Posterior cingulate gyrus (tissue), 11 donors: ENCODE results near the gene AADACL3.
"Not testable (repeated sequence)": the region's sequence is repeated elsewhere in the genome, so short reads cannot be mapped to it uniquely, and the experiment has no call there.

Source experiments
- DNase-seq, 10 donors: peaks; one replicate each; pipeline versions ENCODE4 v3.0.0 to v3.0.0-alpha.2; 2020 to 2021; ENCODE audit warnings: mixed read lengths in 3 of 10
- intact Hi-C: fragments of 100-400 bp; cut with DNase I; formaldehyde crosslinking; loops from one replicate; pipeline ENCODE4 v1.15.1; 2023

Gene AADACL3

DNA sequence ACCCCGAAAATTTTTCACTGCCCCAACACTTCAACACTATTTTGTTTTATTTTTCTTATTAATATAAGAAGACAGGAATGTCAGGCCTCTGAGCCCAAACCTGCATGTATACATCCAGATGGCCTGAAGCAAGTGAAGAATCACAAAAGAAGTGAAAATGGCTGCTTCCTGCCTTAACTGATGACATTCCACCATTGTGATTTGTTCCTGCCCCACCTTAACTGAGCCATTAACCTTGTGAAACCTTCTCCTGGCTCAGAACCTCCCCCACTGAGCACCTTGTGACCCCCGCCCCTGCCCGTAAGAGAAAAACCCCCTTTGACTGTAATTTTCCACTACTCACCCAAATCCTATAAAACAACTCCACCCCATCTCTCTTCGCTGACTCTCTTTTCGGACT lies 2.3 kb upstream of the AADACL3 start:
- DNase-seq, intact Hi-C loops: not testable (repeated sequence)

DNA sequence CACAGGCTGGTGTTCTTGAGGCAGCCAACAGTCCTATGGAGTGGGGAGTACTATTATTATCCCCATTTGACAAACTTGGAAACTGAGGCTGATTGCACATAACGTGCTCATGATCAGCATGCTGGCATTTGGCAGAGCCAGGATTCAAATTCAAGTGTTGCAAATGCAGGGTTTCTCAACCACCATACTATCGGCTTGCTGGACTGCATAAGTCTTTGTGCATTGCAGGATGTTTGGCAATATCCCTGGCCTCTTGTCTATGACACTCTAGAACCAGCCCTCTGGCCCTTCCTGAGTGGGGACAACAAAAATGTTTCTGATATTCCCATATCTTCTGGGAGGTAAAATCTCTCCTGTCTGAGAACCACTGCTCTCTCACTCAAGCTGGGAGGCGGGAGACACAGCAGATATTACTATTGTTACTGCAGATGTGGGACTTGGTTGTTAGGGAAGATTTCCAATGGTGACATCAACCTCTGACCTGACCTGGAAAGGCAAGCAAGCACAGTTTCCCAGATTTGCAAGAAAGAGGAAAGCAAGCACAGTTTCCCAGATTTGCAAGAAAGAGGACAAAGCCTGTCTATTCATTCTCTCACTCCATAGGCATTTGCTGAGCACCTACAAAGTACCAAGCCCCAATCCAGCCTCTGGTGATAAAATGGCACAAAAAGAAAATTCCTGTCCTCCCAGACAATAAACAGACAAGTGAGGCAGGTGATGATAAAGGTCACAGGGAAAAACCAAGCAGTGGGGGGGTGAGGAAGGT lies 1.0 kb upstream of the AADACL3 start:
- intact Hi-C loops: no loop called here
- DNase-seq: no peak

DNA sequence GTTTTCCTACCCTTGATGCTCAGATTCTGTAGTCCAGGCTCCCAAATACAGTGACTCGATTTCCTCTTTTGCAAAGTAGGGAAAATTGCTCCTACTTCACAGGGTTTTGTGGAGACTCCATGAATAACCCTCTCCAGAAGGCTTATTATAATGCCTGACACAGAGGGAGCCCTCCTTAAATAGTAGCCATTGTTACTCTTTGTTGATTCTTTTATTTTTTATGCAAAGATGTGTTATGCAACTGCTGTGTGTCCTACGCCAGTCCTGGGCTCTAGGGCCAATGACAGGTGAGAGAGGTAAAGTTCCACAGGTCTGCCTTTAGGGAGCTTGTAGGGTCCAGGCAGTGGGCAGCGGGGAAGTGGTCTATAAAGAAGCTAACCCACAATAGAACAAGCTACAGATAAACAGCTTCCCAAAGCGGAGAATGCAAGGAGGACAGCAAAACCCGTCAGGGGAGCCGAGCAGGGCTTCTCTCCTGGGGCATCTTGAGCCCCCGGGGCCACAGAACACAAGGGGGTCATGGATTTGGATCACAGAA lies 1.5 kb downstream of the AADACL3 start:
- intact Hi-C loops: no loop called here

DNA sequence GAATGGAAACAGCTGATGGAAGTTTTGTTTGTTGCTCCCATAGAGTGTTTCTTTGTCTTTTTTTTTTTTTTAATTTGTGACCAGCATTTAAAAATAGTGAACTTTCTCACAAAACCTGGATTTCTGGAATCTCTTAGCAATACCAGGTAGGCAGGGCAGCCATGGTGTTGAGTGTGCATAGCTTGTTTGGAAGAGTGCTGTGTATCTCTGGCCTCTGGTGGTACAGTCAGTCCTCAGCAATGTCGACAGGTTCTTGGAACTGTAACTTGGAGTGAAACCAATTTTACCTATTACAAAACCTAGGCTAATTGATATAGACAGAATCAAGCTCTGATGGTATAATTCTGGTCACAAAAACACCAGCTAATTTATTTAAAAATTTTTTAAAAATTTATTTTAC lies 6.7 kb downstream of the AADACL3 start:
- intact Hi-C loops: no loop called here
- no peak for DNase-seq

More for the DNA sequence above, 1.5 kb downstream of the AADACL3 start:
- no peak for DNase-seq

DNA sequence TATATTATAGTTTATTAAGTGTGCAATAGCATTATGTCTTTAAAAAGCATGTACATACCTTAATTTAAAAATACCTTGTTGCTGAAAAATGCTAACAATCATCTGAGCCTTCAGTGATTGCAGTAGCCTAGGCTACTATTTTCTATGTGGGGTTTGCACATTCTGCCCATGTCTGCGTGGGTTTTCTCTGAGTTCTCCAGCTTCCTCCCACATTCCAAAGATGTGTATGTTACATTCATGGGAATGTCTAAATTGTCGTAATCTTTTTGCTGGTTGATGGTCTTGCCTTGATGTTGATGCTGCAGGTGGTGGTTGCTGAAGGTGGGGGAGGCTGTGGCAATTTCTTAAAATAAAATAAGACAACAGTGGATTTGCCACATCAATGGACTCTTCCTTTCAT lies 12.5 kb downstream of the AADACL3 start:
- no peak for DNase-seq
- intact Hi-C loops: no loop called here

DNA sequence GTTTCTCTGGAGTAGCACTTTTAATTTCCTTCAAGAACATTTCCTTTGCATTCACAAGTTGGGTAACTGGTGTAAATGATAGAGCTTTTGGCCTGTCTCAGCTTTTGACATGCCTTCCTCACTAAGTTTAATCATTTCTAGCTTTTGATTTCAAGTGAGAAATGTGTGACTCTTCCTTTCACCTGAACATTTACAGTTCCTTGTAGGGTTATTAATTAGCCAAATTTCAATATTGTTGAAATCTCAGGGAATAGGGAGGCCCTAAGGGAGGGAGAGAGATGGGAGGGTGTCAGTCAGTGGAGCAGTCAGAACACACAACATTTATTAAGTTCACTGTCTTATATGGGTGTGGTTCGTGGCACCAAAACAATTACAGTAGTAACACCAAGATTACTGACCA lies 14.2 kb downstream of the AADACL3 start:
- DNase-seq: no peak
- intact Hi-C loops: no loop called here

DNA sequence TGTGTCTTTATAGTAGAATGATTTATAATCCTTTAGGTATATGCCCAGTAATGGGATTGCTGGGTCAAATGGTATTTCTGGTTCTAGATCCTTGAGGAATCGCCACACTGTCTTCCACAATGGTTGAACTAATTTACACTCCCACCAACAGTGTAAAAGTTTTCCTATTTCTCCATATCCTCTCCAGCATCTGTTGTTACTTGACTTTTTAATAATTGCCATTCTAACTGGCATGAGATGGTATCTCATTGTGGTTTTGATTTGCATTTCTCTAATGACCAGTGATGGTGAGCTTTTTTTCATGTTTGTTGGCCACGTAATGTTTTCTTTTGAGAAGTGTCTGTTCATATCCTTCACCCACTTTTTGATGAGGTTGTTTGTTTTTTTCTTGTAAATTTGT lies 15.2 kb downstream of the AADACL3 start:
- DNase-seq, intact Hi-C loops: not testable (repeated sequence)

DNA sequence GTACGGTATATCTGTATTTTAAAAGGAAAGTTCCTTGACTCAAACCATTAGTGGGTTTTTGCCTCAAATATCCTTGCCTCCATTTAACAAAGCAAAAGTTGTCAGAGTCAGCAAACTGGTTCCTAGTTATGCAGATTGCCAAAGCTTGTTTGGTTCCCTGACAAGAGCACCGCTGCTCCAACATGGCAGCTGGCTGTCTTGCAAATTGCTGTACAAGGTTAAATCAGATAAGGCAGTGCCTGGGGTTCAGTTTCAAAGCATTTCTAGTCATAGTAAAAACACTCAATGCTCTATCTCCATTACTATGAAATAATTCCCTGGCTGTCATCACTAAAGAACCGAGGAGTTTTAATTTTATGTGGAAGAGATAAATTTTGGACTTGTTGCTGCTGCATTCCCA lies 18.7 kb downstream of the AADACL3 start:
- no peak for DNase-seq
- intact Hi-C loops: no loop called here

DNA sequence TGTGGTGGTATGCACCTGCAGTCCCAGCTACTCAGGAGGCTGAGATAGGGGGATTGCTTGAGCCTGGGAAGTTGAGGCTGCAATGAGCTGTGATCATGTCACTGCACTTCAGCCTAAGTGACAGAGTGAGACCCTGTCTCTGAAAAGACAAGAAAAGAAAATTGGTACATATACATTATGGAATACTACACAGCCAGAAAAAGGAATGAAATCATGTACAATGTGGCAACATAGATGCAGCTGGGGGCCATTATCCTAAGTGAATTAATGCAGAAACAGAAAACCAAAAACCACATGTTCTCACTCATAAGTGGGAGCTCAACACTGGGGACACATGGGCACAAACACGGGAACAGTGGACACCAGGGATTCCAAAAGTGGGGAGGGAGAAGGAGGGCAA lies 23.0 kb downstream of the AADACL3 start:
- no peak for DNase-seq
- intact Hi-C loops: no loop called here

DNA sequence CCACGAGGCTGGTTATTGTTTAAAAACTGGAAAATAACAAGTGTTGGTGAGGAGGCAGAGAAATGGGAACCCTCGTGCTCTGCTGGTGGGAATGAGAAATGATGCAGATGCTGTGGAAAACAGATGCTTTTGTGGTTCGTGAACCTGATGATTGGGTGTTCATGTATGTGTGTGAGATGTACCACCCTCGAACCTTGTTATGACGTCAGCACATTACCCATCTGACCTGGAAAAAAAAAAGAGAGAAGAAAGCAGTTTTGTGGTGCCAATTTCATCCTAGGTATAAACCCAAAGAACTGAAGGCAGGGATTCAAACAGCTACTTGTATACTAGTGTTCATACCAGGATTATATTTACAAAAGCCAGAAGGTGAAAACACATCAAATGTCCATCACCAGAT lies 23.7 kb downstream of the AADACL3 start:
- DNase-seq: no peak
- intact Hi-C loops: no loop called here

DNA sequence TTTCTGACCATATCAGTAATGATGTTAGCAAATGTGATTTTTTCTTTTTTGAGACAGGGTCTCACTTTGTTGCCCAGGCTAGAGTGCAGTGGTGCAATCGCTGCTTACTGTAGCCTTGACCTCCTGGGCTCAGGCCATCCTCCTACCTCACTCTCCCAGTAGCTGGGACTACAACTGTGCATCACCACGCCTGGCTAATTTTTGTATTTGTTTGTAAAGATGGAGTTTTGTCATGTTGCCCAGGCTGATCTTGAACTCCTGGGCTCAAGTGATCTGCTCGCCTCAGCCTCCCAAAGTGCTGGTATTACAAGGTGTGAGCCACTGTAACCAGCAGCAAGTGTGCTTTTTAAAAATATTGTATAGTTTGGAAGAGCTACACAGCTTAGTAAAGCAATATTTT lies 26.0 kb downstream of the AADACL3 start:
- intact Hi-C loops: no loop called here
- no peak for DNase-seq

DNA sequence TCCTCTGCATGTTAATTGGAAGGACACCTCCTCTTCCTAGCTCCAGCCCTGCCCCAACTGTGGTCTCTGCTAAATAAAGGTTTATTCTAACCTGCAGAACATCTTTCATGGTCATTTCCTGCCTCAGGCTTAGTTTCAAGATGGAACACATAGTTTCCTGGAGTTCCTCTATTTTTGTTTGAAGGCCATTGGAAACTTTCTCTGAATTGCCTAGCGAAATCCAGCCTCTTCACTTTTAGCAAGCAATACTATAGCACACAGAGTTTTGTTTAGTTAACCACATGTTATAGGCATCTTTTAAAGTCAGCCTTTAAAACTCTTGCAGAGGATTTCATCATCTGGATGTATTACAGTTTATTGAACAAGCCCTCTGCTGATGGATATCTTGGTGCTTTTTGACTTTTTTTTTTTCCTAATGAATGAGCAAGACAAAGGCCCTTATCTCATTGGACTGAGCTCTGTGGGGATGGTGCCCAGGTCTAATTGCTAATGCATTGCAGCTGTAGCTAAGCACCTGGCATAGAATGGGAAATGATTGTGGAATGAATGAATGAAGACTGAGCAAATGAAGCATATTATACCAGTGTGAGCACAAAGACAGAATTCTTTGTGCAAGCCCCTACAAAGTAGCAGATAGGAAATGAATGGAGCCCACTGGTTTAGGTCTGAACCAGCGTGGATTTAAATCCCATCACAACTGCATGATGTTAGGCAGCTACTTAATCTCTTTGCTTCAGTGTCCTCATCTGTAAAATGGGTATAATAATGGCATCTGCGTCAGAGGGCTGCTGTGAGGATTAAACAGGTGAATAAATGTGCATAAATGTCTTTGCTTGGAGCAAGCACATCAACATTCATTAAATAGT lies 29.4 kb downstream of the AADACL3 start:
- intact Hi-C loops: no loop called here
- DNase-seq: no peak

DNA sequence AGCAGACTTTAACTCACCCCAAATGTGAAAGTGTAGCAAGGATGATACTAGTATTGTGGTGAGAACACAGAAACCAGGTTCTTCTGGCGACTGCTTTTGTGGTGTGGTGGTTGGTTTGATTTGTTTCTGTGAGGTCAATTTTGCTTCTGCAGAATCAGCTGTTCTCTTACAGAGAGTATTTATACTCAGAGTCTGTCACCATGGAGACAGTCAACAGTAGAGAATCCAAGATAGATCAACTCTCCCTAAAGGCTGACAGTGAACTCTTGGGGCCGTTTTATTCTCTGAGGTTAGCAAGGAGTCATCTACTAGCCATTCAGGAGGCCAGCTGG lies 30.0 kb downstream of the AADACL3 start, which contains the start of gene CFAP107:
Gene CFAP107, plus strand, starts transcription at position 209 of the 332 bp plus-strand sequence. CDS start 231 bp downstream, outside the sequence.
- intact Hi-C loops: no loop called here
- no peak for DNase-seq

DNA sequence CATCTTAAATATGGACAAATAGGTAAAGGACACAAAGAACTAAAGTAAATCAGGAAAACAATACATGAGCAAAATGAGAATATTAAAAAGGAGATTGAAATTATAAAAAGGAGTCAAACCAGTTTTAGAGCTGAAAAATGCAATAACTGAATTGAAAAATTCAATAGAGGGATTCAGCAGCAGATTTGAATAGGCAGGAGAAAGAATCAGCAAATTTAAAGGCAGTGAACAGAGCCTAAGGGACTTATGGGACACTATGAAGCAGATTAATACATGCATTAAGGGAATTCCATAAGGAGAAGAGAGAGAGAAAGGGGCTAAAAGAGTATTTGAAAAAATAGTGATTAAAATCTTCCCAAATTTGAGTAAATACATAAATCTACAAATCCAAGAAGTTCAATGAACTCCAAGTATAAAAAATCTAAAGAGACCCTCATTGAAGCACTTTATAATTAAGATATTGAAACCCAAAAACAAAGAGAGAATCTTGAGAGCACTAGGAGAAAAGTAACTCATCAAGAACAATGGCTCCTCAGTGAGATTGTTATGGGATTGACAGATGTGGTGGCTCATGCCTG lies 33.0 kb downstream of the AADACL3 start:
- DNase-seq: no peak
- intact Hi-C loops: no loop called here

DNA sequence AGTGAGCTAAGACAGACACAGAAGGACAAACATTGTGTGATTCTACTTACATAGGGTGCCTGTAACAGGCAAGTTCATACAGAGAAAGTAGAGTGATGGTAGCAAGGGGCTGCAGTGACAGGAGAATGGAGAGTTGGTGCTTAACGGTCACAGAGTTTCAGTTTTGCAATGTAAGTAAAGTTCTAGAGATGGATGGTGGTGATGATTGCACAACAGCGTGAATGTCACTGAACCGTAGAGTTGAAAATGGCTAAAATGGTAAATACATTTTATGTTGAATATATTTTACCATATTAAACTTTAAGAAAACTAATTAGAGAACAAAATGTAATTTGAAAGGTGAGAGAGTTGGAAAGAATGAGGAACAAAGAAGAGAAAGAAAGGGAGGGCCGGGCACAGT lies 38.8 kb downstream of the AADACL3 start:
- no peak for DNase-seq
- intact Hi-C loops: no loop called here

DNA sequence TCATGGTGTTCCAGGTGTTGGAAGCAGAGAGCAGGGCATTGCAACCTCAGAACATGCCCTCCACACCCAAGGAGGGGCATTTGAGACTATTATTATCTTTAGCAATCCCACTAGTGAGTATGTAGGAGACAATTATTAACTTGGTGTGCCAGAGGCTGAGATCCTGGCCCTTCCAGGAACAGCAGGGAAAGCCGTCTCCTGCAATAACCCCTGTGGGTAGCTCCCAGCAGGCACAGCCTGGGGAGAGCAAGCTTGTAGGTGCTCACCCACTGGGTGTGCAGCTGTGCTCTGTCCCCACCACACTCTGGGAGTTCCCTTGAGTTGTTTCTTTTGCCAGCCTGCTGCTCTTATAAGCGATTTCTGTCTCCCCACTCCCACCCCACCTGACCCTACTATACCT lies 40.4 kb downstream of the AADACL3 start:
- intact Hi-C loops: no loop called here
- no peak for DNase-seq

DNA sequence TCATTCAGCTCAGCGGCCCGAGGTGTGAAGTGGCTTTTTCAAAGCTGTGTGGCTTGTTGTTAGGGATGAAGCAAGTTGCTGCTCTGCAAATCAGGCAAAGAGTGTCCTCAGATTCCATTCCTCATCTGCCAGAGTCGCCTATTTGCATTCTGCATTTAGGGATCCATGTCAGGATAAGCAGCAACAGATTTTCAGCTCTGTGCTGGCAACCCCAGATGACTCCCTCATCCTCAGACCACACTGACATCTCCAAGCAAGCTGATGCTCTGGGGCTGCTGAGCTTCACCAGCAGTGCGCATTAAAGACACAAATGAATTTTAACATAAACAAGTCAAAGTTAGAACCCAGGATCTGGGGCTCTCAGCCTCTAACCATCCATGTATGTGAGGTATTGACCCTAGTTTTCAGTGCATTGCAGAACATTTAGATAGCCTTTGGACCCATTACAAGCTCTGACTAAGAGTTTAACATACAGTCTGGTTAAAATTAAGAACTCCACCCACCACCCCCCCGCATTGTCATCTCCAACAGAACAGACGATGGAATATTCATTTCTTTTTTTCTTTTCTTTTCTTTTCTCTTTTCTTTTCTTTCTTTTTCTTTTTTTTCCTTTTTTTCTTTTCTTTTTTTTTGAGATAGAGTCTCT lies 41.0 kb downstream of the AADACL3 start:
- no peak for DNase-seq
- intact Hi-C loops: no loop called here

DNA sequence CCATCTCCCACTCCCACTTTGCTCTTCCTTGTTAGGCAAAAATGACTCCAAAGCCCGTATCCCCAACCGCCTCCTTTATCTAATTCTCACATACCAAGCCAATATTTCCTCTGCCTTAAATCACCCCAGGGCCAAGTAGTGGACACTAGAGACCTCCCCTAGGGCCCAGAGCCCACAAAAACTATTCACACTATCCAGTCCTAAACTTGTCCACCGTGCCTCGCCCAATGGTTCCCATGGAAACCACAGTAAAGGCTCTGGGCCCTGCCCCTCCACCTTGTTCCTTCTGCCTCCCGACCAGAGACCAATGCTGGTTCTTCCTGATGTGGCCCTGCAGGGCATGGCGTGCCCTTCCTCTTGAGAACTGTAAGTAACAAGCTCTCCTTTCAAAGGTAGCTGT lies 41.9 kb downstream of the AADACL3 start:
- DNase-seq: no peak
- intact Hi-C loops: no loop called here

DNA sequence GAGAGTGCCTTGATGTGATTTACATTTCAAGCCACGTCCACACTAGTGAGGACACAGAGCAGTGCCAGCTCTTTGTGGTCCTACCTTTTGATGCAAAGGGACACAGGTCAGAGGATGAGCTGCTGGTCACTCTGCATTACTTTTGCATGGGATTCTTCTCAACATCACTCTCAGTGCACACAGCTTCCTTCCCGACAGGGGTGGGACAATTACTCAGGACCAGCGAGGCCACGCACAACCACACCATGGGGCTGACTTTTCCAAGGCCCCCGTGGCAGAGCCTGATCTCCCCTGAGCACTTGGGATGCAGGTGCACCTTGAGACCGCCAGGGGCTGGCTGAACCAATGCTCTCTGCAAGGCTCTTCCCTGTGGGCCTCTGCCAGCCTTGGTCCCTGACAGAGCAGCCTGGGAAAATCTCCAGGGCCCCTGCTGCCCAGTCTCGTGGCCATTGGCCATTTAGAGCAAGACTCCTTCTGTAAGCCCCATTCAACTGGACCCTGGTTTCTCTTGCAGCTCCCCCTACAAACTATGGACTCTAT lies 44.4 kb downstream of the AADACL3 start:
- intact Hi-C loops: no loop called here
- no peak for DNase-seq

DNA sequence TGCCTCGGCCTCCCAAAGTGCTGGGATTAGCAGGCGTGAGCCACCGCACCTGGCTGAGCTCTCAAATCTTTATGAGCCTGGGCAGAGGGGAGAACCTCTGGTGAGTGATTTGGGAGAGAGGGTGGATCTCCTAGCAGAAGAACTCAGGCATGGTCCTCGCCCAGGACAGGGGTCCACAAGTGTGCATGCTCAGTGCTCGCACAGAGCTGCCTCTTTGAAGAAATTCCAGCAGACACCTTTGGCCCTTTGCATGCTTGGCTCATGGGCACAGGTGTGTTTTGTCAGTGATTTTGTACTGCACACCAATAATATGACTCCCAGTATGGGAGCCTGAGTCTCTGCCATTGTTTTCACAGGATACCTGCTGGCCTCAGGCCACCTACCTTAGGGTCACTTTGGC lies 45.9 kb downstream of the AADACL3 start:
- intact Hi-C loops: no loop called here
- no peak for DNase-seq

DNA sequence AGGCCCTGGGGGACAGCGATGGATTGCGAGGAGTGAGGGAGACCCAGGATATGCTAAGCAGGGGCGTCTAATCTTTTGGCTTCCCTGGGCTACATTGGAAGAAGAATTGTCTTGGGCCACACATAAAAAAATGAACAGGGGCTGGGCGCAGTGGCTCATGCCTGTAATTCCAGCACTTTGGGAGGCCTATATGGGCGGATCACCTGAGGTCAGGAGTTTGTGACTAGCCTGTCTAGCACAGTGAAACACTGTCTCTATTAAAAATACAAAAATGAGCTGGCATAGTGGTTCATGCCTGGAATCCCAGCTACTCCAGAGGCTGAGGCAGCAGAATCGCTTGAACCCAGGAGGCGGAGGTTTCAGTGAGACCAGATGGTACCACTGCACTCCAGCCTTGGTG lies 46.9 kb downstream of the AADACL3 start:
- intact Hi-C loops: no loop called here
- no peak for DNase-seq
